GM18951 (cell line): Measurements from ENCODE around the gene DNAJC17.
A peak's percentile ranks its signal among the peaks of the same experiment; 100 is the strongest.

Source experiments
- POLR2A ChIP-seq: IDR thresholded peaks from 4 replicates; pipeline ENCODE4 v1.6.1; 2011; ENCODE audit warnings: mild to moderate bottlenecking; ENCODE audit not compliant: insufficient read length, insufficient read depth; ENCODE audit errors: extremely low read depth
- in situ Hi-C: fragments of 300-500 bp; cut with MboI; formaldehyde crosslinking; loops from one replicate; pipeline ENCODE4 v1.12.0; 2022; ENCODE audit warnings: low sequenced_read_pairs, mixed read lengths, inconsistent platforms; ENCODE audit not compliant: unreplicated experiment

DNAJC17 gene

GRCh38 chr15:40747685-40748631, 59.3 kb downstream of the DNAJC17 start:
- no peak for TF ChIP-seq POLR2A
- in situ Hi-C loops, result no loop called here

GRCh38 chr15:40746916-40747418, 60.3 kb downstream of the DNAJC17 start:
- TF ChIP-seq POLR2A, result no peak
- in situ Hi-C loops, result no loop called here

- in situ Hi-C loops, result no loop called here
- TF ChIP-seq POLR2A, result no peak
Measured at GRCh38 chr15:40744815-40745152, 62.5 kb downstream of the DNAJC17 start.

- TF ChIP-seq POLR2A, result peak; percentile 12
- in situ Hi-C loops, result no loop called here
Measured at GRCh38 chr15:40743921-40744814, 63.1 kb downstream of the DNAJC17 start.

GRCh38 chr15:40743485-40743901, 63.8 kb downstream of the DNAJC17 start:
- in situ Hi-C loops, result no loop called here
- TF ChIP-seq POLR2A, result no peak

GRCh38 chr15:40739854-40740253, 67.4 kb downstream of the DNAJC17 start:
- no peak for TF ChIP-seq POLR2A
- in situ Hi-C loops, result no loop called here

GRCh38 chr15:40739047-40739446, 68.2 kb downstream of the DNAJC17 start:
- no peak for TF ChIP-seq POLR2A
- in situ Hi-C loops, result no loop called here

GRCh38 chr15:40737048-40737447, 70.2 kb downstream of the DNAJC17 start:
- no peak for TF ChIP-seq POLR2A
- in situ Hi-C loops, result no loop called here

- no peak for TF ChIP-seq POLR2A
- in situ Hi-C loops, result no loop called here
Measured at GRCh38 chr15:40736575-40736974, 70.7 kb downstream of the DNAJC17 start.

- in situ Hi-C loops, result no loop called here
Measured at GRCh38 chr15:40731034-40731433, 76.2 kb downstream of the DNAJC17 start.

GRCh38 chr15:40723919-40724318, 83.4 kb downstream of the DNAJC17 start:
- in situ Hi-C loops, result no loop called here
- TF ChIP-seq POLR2A, result no peak

More at GRCh38 chr15:40731034-40731433, 76.2 kb downstream of the DNAJC17 start:
- no peak for TF ChIP-seq POLR2A

- no peak for TF ChIP-seq POLR2A
- in situ Hi-C loops, result no loop called here
Measured at GRCh38 chr15:40722934-40723333, 84.3 kb downstream of the DNAJC17 start.

- in situ Hi-C loops, result no loop called here
- no peak for TF ChIP-seq POLR2A
Measured at GRCh38 chr15:40722354-40722753, 84.9 kb downstream of the DNAJC17 start.
